Endothelial cell of umbilical vein (primary cell): Measurements from ENCODE around the gene BIN1. TPM values are rescaled to one million over a fixed set of nuclear protein-coding genes. Genes with fewer than 3 reads are reported as not detected.

Experiments used
- BruUV-seq: library from RNA; stranded (reverse); fragments of 400-500 nt; replicated peaks from 2 replicates; lab custom pipeline; 2021; lab: Mats Ljungman, UMichigan
- CTCF ChIA-PET: fragments of 300-600, 350-600 bp; sonication (Branson Sonifier 250); formaldehyde crosslinking; loops from one replicate; lab custom pipeline; 2021; ENCODE audit warnings: antibody characterized with exemption, inconsistent platforms; lab: Charles Lee
- POLR2A ChIA-PET: fragments of 300-600, 350-600 bp; sonication (Branson Sonifier 250); formaldehyde crosslinking; loops from one replicate; lab custom pipeline; 2021; ENCODE audit warnings: antibody characterized with exemption, inconsistent platforms; lab: Charles Lee
- DNase-seq: peaks from one replicate; pipeline ENCODE4 v3.0.0-alpha.2; 2011; ENCODE audit warnings: low read depth, low spot score
- FAIRE-seq: peaks from 2 replicates; lab custom pipeline; 2011; peaks lifted over from hg19 to GRCh38; lab: Jason Lieb, UNC
- H2AFZ ChIP-seq: 2 replicates; pipeline ENCODE4 v1.6.0; 2012; ENCODE audit warnings: low read depth, low read length, control low read depth, inconsistent platforms
- H3K27ac ChIP-seq: 2 replicates; pipeline ENCODE4 v1.5.1; 2011; ENCODE audit warnings: low read depth, mild to moderate bottlenecking, control low read depth, low read length, moderate library complexity; ENCODE audit not compliant: insufficient read depth
- H3K27me3 ChIP-seq, 2 experiments: 2 replicates each; pipeline versions ENCODE4 v1.6.0 to v1.6.1; 2011; ENCODE audit warnings: low read length in 2 of 2, mixed read lengths in 1 of 2; ENCODE audit not compliant: control insufficient read depth in 2 of 2, insufficient read depth in 2 of 2
- H3K36me3 ChIP-seq, 2 experiments: 2 replicates in 1 of 2; 3 replicates in 1 of 2; pipeline ENCODE4 v1.5.1; 2011; ENCODE audit warnings: low read length in 2 of 2, mild to moderate bottlenecking in 1 of 2, moderate library complexity in 1 of 2; ENCODE audit not compliant: control insufficient read depth in 2 of 2, insufficient read depth in 2 of 2; ENCODE audit errors: extremely low read depth in 1 of 2
- H3K4me1 ChIP-seq: 3 replicates; pipeline ENCODE4 v1.5.1; 2011; ENCODE audit warnings: mild to moderate bottlenecking, low read length; ENCODE audit not compliant: control insufficient read depth, insufficient read depth; ENCODE audit errors: extremely low read depth
- H3K4me2 ChIP-seq: 2 replicates; pipeline ENCODE4 v1.6.1; 2011; ENCODE audit warnings: low read length, control low read depth, mixed read lengths; ENCODE audit not compliant: insufficient read depth
- H3K4me3 ChIP-seq, 3 experiments: fragments of 200-600 bp in 1 of 3; sonication (generic), shearing (Covaris generic) in 1 of 3; replicated peaks in 1 of 3; 2 replicates each; pipeline ENCODE4 v1.5.1; 2011 to 2016; ENCODE audit warnings: control low read depth in 3 of 3, low read length in 3 of 3, mild to moderate bottlenecking in 2 of 3, inconsistent platforms in 1 of 3, low read depth in 1 of 3, moderate library complexity in 1 of 3; ENCODE audit not compliant: insufficient read depth in 1 of 3
- H3K79me2 ChIP-seq: 2 replicates; pipeline ENCODE4 v1.6.0; 2012; ENCODE audit warnings: low read length, inconsistent platforms; ENCODE audit not compliant: control insufficient read depth, insufficient read depth
- H3K9ac ChIP-seq: replicated peaks from 2 replicates; pipeline ENCODE3; 2011; ENCODE audit warnings: low read length, control low read depth; ENCODE audit not compliant: insufficient read depth; ENCODE audit errors: extremely low read depth
- H3K9me1 ChIP-seq: replicated peaks from 3 replicates; pipeline ENCODE4 v1.6.0; 2011; ENCODE audit warnings: mild to moderate bottlenecking, low read length; ENCODE audit not compliant: control insufficient read depth, insufficient read depth; ENCODE audit errors: extremely low read depth
- H3K9me3 ChIP-seq: replicated peaks from 2 replicates; pipeline ENCODE4 v1.5.1; 2012; ENCODE audit warnings: low read length, inconsistent platforms; ENCODE audit not compliant: control insufficient read depth, insufficient read depth
- H4K20me1 ChIP-seq: replicated peaks from 2 replicates; pipeline ENCODE3; 2011; ENCODE audit warnings: mild to moderate bottlenecking, low read length; ENCODE audit not compliant: control insufficient read depth, insufficient read depth; ENCODE audit errors: extremely low read depth
- EZH2 ChIP-seq: IDR thresholded peaks from 2 replicates; pipeline ENCODE4 v1.6.1; 2012; ENCODE audit warnings: borderline replicate concordance, low read depth, mild to moderate bottlenecking, moderate library complexity, low read length, inconsistent platforms; ENCODE audit not compliant: severe bottlenecking
- FOS ChIP-seq: IDR thresholded peaks from 2 replicates; pipeline ENCODE4 v1.6.1; 2011; ENCODE audit warnings: mild to moderate bottlenecking, low read length, moderate library complexity, borderline replicate concordance; ENCODE audit not compliant: insufficient read depth
- GATA2 ChIP-seq: IDR thresholded peaks from 2 replicates; pipeline ENCODE4 v1.7.0; 2011; ENCODE audit warnings: low read depth, mild to moderate bottlenecking, moderate library complexity, mixed read lengths, low read length; ENCODE audit not compliant: insufficient read length, insufficient read depth
- JUN ChIP-seq: IDR thresholded peaks from 2 replicates; pipeline ENCODE4 v1.6.1; 2011; ENCODE audit warnings: borderline replicate concordance, low read depth; ENCODE audit not compliant: insufficient read length, insufficient read depth
- MYC ChIP-seq: IDR thresholded peaks from one replicate; pipeline ENCODE4 v1.6.1; 2011; ENCODE audit warnings: mild to moderate bottlenecking, low read depth, low read length
- POLR2A ChIP-seq: IDR thresholded peaks from 2 replicates; pipeline ENCODE4 v1.6.1; 2012; ENCODE audit warnings: low read depth, mild to moderate bottlenecking, control low read depth, low read length
- POLR2AphosphoS5 ChIP-seq: IDR thresholded peaks from 2 replicates; pipeline ENCODE4 v1.6.1; 2012; ENCODE audit warnings: low read depth, mild to moderate bottlenecking, control low read depth, low read length, moderate library complexity; ENCODE audit not compliant: insufficient read depth
- dilution Hi-C: fragments of 300-500 bp; cut with MboI; formaldehyde crosslinking; loops from one replicate; pipeline ENCODE4 v1.15.0; 2019; ENCODE audit warnings: low sequenced_read_pairs; ENCODE audit not compliant: extremely low pct_ligation_motif_present
- intact Hi-C: fragments of 100-400 bp; cut with micrococcal nuclease; formaldehyde crosslinking; loops from one replicate; pipeline ENCODE4 v1.10.0; 2022
- polyA plus RNA-seq, 4 experiments: library from polyadenylated mRNA; depleted of rRNA in 3 of 4; stranded (reverse) in 3 of 4; unstranded in 1 of 4; fragments of >200 nt; gene quantifications; 2 replicates each; pipeline versions ENCODE4 v1.2.1 to v1.2.3, GENCODE V29; 2011 to 2012; ENCODE audit warnings: missing spikeins in 1 of 4
- total RNA-seq: library from RNA; stranded (reverse); gene quantifications from 2 replicates; pipeline ENCODE4 v1.2.3, GENCODE V29; 2021
- TF ChIP-seq, protein P1 (sequence below), 2 donors: IDR thresholded peaks; 1 replicate in 1 of 2; 2 replicates in 1 of 2; pipeline ENCODE4 v1.5.1; 2011; ENCODE audit warnings: low read length in 2 of 2, mild to moderate bottlenecking in 2 of 2, moderate library complexity in 2 of 2, control low read depth in 1 of 2, inconsistent platforms in 1 of 2, low read depth in 1 of 2; ENCODE audit not compliant: insufficient read depth in 1 of 2; ENCODE audit errors: extremely low read depth in 1 of 2
- TF ChIP-seq, protein P2 (sequence below): IDR thresholded peaks from 2 replicates; pipeline ENCODE4 v1.6.1; 2011; ENCODE audit not compliant: insufficient read depth, insufficient read length

The BIN1 gene
- total and polyA plus RNA-seq, 2 donors (not counting 3 experiments of a cell fraction or from before 2014, with no cell fraction given): 26.3 to 36.9 TPM

DNA sequence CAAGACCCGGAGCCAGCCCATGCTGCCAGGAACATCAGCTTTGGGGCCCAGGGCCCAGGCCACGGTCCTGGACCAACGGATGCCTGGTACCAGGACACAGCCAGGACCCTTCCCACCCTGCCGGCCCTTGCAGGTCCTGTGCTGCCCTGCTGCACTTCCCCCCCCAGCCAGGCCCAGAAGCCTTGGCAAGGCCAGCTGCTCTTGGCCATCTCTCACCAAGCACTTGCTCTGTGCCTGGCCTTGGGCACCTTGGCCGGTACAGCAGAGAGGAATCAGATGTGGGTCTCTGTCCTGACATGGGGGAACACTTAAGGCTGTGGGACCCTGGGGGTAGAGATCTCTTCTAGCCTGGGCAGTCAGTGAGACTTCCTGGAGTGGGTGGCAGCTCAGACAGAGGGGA is 28.9 kb downstream of the BIN1 start:
- BruUV-seq: no TSS peak
- Histone ChIP-seq H3K27ac (no peak overlapping the region), H3K36me3 (no peaks in the 10 kb centered on the region), H3K4me2 (no peak overlapping the region), H3K4me3 (no peak overlapping the region), H3K9ac (no peak overlapping the region), H3K4me1 (peaks cover 6% of the 10 kb centered on the region), H2AFZ (no peak overlapping the region), H3K9me1 (no peaks in the 10 kb centered on the region), H3K9me3 (no peaks in the 10 kb centered on the region), H3K27me3 (no peaks in the 10 kb centered on the region), H4K20me1 (no peaks in the 10 kb centered on the region), H3K79me2 (peaks cover 12% of the 10 kb centered on the region)
- POLR2A ChIA-PET: no interaction called here
- TF ChIP-seq, protein P1, sequence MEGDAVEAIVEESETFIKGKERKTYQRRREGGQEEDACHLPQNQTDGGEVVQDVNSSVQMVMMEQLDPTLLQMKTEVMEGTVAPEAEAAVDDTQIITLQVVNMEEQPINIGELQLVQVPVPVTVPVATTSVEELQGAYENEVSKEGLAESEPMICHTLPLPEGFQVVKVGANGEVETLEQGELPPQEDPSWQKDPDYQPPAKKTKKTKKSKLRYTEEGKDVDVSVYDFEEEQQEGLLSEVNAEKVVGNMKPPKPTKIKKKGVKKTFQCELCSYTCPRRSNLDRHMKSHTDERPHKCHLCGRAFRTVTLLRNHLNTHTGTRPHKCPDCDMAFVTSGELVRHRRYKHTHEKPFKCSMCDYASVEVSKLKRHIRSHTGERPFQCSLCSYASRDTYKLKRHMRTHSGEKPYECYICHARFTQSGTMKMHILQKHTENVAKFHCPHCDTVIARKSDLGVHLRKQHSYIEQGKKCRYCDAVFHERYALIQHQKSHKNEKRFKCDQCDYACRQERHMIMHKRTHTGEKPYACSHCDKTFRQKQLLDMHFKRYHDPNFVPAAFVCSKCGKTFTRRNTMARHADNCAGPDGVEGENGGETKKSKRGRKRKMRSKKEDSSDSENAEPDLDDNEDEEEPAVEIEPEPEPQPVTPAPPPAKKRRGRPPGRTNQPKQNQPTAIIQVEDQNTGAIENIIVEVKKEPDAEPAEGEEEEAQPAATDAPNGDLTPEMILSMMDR (IDR thresholded peaks at IDR 0.05; ENCODE audit: extremely low read depth in 1 of 2, insufficient read depth in 1 of 2, low read depth in 1 of 2, low read length in 2 of 2): no peak
- DNase-seq: no peak
- intact Hi-C loops: no loop called here
- FAIRE-seq: no peak
- dilution Hi-C loops: no loop called here
- CTCF ChIA-PET: interaction anchor here (6.9 kb wide), 1 partner anchor 9 kb away, joined by 51 read pairs; no protein-coding TSS in a partner anchor

DNA sequence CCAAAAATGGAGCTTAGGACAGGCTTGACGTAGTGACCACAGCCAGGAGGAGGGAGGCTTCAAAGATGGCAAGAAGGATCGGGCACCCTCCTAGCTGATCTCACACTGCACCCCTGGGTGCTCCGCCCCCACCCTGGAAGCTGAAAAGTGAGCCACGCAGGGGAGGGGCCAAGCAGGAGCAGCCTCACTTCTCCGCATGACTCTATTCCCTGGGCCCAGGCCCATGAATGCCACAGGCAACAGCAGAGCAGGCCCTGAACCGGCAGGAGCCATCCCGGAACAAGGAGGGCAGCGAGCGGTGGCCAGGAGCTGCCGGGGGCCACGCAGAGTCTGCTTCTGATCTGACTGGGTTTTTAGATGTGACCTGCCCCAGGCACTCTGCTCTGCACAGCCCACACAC is 30.0 kb downstream of the BIN1 start:
- no peaks in the 10 kb centered on the region for H4K20me1 ChIP-seq
- no peak overlapping the region for H3K4me2 ChIP-seq
- H3K9me1 ChIP-seq: no peaks in the 10 kb centered on the region
- no peak overlapping the region for H3K4me3 ChIP-seq
- no peak for FAIRE-seq
- no peaks in the 10 kb centered on the region for H3K27me3 ChIP-seq
- TF ChIP-seq, protein P2, sequence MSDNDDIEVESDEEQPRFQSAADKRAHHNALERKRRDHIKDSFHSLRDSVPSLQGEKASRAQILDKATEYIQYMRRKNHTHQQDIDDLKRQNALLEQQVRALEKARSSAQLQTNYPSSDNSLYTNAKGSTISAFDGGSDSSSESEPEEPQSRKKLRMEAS: no peak
- TF ChIP-seq JUN (no peak), MYC (no peak), POLR2A (no peak), POLR2AphosphoS5 (no peak), EZH2 (no peak), FOS (no peak), GATA2 (no peak)
- TF ChIP-seq, protein P1 (IDR thresholded peaks at IDR 0.05; ENCODE audit: extremely low read depth in 1 of 2, insufficient read depth in 1 of 2, low read depth in 1 of 2, low read length in 2 of 2): no peak
- ChIA-PET POLR2A (no interaction called here), CTCF (interaction anchor here (1.0 to 6.9 kb wide), 3 partner anchors 8 to 29 kb away, joined by 3 to 51 read pairs (median 4); no protein-coding TSS in a partner anchor)
- H3K27ac ChIP-seq: no peak overlapping the region
- no peaks in the 10 kb centered on the region for H3K9me3 ChIP-seq
- DNase-seq: no peak
- peaks cover 12% of the 10 kb centered on the region for H3K79me2 ChIP-seq
- H3K4me1 ChIP-seq: peaks cover 6% of the 10 kb centered on the region
- no TSS peak for BruUV-seq
- no peaks in the 10 kb centered on the region for H3K36me3 ChIP-seq
- dilution Hi-C loops: no loop called here
- no peak overlapping the region for H2AFZ ChIP-seq
- intact Hi-C loops: no loop called here
- no peak overlapping the region for H3K9ac ChIP-seq
